ENCODE measurements around the gene FTO.

Gene FTO

GRCh38 chr16:54102888-54103866 lies 399.2 kb downstream of the FTO start:
- TF ChIP-seq ZNF274 (IDR thresholded peaks at IDR 0.05; ENCODE audit: low read depth, low read length): no peak
- H3K4me3 ChIP-seq (ENCODE audit: low read length): no peak overlapping the region

- no peak for TF ChIP-seq ZNF274 (IDR thresholded peaks at IDR 0.05; ENCODE audit: low read depth, low read length)
- no peak overlapping the region for H3K4me3 ChIP-seq (ENCODE audit: low read length)
These were observed 402.1 kb downstream of the FTO start for GRCh38 chr16:54106057-54106456.

GRCh38 chr16:54107583-54108202 lies 403.7 kb downstream of the FTO start:
- no peak overlapping the region for H3K4me3 ChIP-seq (ENCODE audit: low read length)
- TF ChIP-seq ZNF274 (IDR thresholded peaks at IDR 0.05; ENCODE audit: low read depth, low read length): no peak

GRCh38 chr16:54110016-54110981 lies 406.3 kb downstream of the FTO start:
- no peak overlapping the region for H3K4me3 ChIP-seq (ENCODE audit: low read length)
- no peak for TF ChIP-seq ZNF274 (IDR thresholded peaks at IDR 0.05; ENCODE audit: low read depth, low read length)

GRCh38 chr16:54112451-54113206 lies 408.7 kb downstream of the FTO start:
- TF ChIP-seq ZNF274 (IDR thresholded peaks at IDR 0.05; ENCODE audit: low read depth, low read length): no peak
- no peak overlapping the region for H3K4me3 ChIP-seq (ENCODE audit: low read length)

- no peak overlapping the region for H3K4me3 ChIP-seq (ENCODE audit: low read length)
- TF ChIP-seq ZNF274 (IDR thresholded peaks at IDR 0.05; ENCODE audit: low read depth, low read length): no peak
These were observed 411.6 kb downstream of the FTO start for GRCh38 chr16:54115558-54115957.

- TF ChIP-seq ZNF274 (IDR thresholded peaks at IDR 0.05; ENCODE audit: low read depth, low read length): no peak
- no peak overlapping the region for H3K4me3 ChIP-seq (ENCODE audit: low read length)
These were observed 412.2 kb downstream of the FTO start for GRCh38 chr16:54116124-54116655.

GRCh38 chr16:54118846-54119245 lies 414.9 kb downstream of the FTO start:
- no peak overlapping the region for H3K4me3 ChIP-seq (ENCODE audit: low read length)
- TF ChIP-seq ZNF274 (IDR thresholded peaks at IDR 0.05; ENCODE audit: low read depth, low read length): no peak

- no peak overlapping the region for H3K4me3 ChIP-seq (ENCODE audit: low read length)
- no peak for TF ChIP-seq ZNF274 (IDR thresholded peaks at IDR 0.05; ENCODE audit: low read depth, low read length)
These were observed 417.0 kb downstream of the FTO start for GRCh38 chr16:54120846-54121480.

- TF ChIP-seq ZNF274 (IDR thresholded peaks at IDR 0.05; ENCODE audit: low read depth, low read length): no peak
- H3K4me3 ChIP-seq (ENCODE audit: low read length): no peak overlapping the region
These were observed 417.8 kb downstream of the FTO start for GRCh38 chr16:54121539-54122295.

GRCh38 chr16:54123766-54124165 lies 419.8 kb downstream of the FTO start:
- TF ChIP-seq ZNF274 (IDR thresholded peaks at IDR 0.05; ENCODE audit: low read depth, low read length): no peak
- H3K4me3 ChIP-seq (ENCODE audit: low read length): no peak overlapping the region

Measured in GM08714 (cell line).